Frontal cortex (tissue), 4 donors: Measurements from ENCODE around the gene HP1BP3. TPM values are rescaled to one million over a fixed set of nuclear protein-coding genes. Genes with fewer than 3 reads are reported as not detected.
"Not testable (repeated sequence)": the region's sequence is repeated elsewhere in the genome, so short reads cannot be mapped to it uniquely, and the experiment has no call there.

Experiments
- DNase-seq, 2 donors: peaks; one replicate each; pipeline ENCODE4 v3.0.0; 2012; ENCODE audit warnings: low spot score in 2 of 2
- FAIRE-seq: peaks from 2 replicates; lab custom pipeline; 2012; peaks lifted over from hg19 to GRCh38; lab: Jason Lieb, UNC
- total RNA-seq: library from RNA; depleted of rRNA; stranded (reverse); fragments of >200 nt; gene quantifications from one replicate; pipeline ENCODE4 v1.2.3, GENCODE V29; 2014
- donor health status: control.
- donor health status: control.
- donor health status: control.

HP1BP3 gene
- total RNA-seq, 1 donor from 2014 or later: 423 TPM

DNA sequence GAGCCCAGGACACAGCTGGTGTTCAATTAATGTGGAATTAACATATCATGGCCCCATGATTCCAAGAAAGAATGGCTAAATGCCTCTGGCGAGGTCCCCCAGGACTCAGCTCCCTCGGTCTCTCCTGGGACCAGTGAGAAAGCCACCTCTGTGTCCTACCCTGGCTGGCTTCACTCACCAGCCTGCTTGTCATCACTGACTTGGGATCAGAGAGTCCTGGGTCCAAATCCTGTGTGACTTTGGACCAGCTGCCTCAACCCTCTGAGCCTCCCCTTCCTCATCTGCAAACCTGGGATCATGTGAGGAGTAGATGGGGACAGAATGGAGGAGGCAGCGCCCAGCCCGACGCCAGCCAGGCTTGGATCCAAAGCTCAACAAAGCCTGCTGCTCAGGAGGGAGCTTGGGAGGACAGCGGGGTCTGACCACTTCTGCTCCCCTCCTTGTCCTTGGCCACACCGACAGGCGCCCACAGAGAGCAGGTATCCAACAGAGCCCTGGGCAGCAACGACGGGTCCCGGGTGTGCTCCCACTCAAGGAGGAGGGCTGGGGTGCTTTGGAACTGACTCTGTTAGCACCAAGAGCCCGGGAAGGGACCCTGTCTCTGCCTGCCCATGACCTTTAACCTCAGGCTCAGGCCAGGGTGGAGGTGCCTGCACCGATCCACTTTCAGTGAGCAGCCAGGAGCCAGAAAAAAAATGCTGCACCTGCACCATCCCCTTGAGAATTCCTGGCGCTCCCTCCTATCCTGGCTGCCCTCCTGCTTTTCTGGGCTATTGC is 57.8 kb downstream of the HP1BP3 start:
- FAIRE-seq (no peak), DNase-seq (peak in 1 of 2 donors; percentile 4)

DNA sequence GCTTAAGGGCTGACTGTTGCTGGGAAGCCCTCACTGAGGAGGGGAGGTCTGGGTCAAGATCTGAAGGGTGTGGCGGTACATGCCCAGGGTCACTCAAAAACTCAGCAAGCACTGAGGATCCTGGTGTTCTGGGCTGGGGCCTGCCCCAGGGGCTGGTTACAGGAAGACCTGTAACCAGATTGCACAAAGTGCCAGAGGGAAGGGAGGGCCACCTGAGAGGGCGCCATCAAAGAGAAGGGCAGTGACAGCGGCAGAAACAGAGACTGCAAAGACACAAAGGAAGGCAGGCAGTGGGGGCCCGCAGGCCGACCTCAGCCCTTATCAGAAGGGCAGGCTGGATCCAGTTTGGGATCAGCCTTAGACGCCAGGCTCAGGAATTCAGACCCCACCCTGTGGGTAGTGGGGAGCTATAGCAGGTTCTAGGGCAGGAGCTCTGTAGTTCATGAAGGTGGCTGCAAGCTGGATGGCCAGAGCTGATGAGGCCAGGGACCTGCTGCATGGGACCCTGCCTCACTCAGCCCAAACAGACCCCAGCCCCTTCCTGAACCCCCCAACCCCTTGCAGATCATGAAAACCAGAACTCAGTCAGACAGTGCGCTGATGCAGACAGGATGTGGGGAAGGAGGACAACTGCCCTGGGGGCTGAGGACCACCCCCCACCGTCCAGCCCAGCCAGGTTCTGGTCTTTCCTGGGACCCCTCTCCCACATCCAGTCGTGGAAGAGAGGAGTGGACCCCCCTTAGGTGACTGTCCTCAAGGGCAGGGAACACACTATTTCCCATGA is 58.5 kb downstream of the HP1BP3 start:
- DNase-seq (peak in 1 of 2 donors; percentile 4), FAIRE-seq (no peak)

DNA sequence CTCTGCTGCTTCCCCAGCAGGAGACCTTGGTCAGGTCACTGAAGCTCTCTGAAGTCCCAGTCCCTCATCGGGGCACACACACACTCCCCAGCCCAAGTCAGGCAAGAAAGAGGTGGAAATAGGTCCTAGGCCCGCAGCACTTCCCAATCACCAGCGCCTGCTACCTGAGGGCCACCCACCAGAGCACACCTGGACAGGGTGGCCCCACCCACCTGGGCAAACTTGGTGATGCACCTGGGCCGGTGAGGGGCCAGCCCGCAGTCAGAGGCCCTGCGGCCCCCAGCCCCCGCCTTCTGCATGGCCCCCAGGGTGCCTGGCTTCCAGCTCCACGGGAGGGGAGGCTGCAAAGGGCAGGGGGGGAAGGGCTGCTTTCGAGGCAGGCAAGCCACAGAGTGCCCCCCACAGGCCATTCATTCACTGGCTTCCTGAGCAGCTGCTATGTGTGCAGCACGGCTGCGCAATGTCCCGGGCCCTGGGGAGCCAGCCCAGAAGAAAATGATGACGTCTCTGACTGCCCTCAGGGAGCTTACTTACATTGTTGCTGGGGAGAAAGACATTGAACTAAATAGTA is 59.3 kb downstream of the HP1BP3 start:
- DNase-seq: peak in 1 of 2 donors; percentile 25
- no peak for FAIRE-seq

DNA sequence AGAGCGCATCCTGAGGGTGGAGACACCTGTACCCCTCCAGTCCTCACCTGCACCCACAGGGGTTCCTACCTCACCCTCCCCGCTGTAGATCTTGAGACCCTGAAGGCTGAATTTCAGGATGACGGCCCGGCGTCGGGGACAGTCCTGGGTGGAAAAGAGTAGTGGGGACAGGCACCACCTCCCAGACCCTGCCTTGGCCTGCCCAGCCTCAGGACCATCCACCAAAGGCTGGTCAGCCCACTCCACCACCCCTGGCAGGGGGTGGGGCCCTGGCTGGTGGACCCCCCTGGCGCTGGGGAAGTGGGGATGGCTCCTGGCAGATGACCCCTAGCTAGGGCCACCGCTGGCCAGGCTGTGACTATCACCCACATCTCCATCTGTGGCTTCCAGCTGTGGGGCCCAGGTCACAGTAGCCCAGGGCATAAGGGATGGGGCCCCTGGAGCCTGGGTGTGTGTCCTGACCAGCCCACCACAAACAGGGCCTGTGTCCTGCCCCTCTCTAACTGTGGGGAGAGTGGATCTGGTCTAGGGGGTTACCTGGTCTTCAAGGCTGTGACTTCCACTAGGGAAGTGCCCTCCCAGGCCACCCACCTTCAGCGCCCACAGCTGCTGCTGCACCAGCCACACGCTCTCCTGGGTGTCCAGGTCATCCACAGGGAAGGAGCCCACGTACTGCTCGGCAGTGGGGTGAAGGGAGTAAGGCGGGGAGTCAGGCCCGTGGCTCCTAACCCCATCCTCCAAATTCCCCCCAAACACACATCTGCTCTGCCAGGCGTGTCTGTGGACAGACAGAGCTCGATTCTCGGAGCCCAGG is 60.0 kb downstream of the HP1BP3 start:
- DNase-seq (peak; percentile 5 to 15), FAIRE-seq (no peak)

DNA sequence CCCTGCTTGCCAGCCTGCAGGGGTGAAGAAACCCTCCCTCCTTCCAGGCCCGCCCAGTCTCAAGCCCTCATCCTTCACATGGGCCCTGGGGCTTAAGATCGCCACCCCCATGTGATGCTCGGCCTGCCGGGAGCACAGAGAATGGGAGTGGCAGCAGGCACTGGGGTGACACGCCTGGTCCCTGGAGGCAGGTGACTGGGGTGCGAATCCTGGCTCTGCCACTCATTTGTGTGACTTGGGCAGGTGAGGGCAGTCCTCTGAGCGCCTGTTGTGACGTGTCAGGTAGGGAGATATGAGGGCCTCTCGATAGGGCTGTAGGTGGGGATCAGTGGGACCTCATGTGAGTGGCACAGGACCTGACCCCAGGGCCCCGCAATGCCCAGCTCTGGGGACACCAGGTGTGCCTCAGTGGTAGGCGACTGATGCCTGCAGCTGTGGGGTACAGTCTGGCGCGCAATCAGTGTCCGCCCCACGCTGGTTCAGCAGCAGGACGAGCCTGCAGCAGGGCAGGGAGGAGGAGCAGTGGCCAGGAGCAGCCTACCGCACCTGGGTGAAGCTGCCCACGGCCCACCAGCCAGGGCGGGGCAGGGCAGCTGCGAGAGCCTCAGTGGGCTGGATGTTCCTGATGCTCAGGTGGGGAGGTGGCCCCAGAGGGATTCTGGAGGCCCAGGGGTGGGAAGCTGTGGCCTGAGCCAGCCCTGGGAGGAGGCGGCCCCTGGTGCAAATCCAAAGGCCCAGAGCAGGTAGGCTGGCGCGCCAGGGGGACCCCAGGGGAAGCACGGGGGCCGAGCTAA is 60.8 kb downstream of the HP1BP3 start:
- FAIRE-seq: no peak
- peak; percentile 3 for DNase-seq

DNA sequence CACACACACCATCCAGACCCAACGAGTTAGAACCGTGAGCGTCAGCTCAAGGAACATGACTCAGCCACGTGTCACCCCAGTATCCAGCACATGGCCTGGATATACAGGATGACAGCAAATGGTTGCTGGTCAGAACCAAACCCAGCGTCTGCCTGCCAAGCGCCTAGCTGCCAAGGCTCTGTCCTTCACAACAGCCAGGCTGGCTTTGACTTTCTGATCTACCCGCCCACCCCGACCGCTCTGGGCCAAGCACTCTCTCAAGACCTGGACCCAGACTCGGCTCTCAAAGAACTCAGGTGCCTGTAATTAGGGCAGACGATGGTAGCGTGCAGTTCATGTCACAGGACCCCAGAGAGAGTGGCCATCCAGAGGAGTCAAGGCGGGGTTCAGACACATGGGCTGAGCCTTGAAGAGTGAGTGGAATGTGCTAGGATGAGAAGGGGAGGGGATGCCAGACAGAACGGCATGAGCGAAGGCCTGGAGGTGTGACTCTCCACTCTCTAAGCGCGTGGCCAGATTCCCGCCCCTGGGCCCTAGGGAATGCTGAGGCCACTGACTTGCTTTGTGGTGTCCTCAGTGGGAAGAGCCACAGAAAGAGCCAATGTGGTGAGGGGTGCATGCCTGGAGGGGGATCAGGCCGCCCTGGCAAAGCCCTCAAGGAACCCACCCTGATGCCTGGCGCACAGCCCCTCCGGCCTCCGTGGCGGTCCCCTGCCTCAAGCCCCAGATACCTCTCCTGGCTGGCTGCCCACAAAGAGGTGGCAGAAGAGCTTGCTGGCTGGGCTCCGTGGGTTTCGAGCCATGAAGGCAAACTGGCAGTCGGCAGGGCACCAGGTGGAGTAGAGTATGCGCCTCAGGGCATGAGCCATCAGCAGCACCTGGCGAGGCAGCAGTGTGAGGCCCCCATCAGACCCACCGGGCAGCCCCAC is 61.7 kb downstream of the HP1BP3 start:
- FAIRE-seq: no peak
- peak; percentile 4 to 12 for DNase-seq

DNA sequence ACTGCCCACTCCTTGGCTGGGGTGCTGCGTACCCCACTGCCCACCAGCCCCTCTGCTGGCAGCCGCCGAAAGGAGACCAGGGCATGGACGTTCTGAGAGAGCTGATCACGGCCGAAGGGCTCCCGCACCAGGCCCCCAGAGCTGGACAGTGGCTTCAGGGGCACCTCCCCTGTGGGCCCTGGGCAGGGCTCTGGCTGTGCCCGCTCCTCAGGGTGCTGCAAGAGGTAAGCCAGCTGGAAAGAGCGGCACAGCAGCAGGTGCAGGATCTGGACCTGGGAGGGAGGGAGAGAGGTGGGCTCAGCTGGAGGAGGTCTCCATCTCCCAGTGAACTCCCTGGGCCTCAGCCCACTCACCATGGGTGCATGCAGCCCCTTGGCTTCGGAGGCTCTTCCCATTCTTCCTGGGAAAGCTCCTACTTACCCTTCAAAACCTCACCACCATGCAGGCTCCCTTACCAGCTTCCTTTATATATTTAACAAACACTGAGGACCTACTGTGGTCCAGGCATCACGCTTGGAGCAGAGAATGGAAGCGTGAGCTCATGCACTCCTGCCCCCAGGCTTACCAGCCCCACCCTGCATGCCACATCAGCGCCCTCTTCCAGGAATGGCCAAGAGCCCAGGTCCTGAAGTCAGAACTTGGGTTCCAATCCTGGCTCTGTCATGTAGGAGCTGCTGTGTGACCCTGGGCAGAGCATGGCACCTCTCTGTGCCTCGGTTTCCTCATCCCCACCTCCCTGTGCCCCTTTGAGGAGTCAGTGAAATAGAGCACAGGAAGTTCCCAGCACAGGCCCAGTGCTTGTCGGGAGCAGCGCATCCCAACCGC is 62.5 kb downstream of the HP1BP3 start:
- DNase-seq: no peak
- no peak for FAIRE-seq

DNA sequence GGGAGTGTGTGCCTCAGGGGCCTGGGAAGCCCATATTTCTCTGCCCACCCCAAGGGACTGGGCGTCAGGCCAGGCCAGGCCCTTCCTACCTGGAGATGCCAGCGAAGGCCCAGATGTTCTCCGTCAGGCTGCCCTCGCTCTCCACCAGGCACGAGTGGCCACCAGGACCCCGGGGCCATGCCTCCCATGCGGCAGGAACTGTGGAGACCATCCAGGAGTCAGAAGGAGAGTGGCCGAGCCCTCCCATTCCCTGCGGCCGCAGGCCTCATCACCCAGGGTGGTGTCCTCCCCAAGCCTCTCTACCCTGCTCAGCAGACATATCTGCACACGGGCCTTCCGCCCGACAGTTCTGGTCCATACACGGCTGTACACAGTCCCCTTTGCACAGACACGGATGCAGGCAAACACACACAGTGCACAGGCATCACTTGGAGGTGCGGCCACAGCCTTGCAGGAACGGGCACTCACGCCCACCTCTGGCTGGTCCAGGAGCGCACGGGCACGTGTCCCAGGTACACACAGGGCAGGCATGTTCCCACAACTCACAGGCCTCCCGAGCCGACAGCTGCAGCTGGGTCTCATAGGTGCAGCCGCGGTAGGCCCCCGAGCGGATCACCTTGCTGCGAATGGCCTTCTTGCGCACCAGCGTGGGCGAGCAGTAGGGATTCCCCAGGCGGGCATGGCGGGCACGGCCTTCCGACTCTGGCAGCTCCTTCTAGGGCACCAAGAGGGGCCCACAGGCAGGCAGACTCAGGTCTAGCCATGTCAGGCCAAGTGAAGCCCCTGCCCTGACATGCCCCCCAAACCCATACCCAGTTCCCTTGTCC is 63.4 kb downstream of the HP1BP3 start:
- no peak for FAIRE-seq
- DNase-seq: no peak

DNA sequence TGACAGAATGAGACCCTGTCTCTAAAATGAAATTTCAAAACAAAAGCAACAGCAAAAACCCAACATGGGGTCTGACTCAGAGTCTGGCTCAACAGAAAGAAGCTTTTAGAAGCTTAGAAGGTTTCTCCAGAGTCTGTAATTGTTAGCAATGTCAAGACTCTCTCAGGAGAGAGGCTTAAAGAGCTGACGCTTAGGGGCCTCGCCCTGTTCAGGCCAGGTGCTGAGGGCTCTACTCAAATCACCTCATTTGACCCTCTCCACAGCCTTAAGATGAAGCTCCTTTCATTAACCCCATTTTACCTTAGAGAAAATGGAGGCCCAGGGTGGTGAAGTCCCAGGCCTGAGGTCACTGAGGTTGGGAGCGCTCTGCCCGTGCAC is 64.0 kb downstream of the HP1BP3 start:
- FAIRE-seq: no peak

DNA sequence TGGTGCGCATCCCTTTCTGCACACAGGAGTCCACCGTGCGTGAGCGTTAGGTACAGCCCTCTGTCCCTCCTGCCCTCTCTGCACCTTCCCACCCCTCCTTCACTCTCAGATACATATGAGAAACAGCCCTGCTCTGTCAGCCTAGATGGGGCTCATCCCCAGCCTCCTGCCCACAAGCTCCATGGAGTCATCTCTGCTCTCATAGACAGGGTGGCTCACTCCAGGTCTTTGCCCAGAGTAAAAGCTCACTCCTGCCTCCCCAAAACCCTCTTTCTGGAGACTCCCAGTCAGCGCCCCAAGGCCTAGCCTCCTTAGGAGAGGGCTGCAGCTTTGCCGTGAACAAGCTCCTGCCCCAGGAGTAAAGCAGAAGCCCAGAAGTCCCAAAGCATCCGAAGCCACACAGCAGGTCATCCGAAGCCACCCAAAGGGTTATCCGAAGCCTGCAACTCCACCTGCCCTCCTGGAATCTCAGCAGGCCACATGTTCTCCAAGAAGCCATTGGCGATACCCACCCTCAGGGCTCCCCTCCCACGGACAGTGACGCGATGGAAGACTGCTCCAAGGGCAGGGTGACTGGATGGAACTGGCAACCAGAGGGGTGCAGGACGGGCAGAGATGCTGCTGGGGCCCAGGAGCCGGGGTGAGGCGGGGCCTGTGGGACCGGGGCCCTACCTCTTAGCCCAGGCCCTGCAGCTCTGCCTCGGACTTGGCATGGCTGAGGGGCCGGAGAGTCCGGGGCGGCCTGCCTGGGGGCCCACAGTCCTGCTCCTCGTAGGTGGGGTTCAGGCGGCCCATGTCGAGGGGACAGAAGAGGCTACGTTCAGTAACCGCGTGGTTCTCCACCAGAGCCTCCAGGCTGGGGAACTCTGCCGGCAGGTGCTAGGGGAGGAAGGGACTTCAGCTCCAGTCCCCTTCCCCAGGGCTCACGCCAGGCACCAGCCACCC is 65.7 kb downstream of the HP1BP3 start:
- FAIRE-seq: no peak
- DNase-seq: no peak

More for the DNA sequence above, 64.0 kb downstream of the HP1BP3 start:
- no peak for DNase-seq

DNA sequence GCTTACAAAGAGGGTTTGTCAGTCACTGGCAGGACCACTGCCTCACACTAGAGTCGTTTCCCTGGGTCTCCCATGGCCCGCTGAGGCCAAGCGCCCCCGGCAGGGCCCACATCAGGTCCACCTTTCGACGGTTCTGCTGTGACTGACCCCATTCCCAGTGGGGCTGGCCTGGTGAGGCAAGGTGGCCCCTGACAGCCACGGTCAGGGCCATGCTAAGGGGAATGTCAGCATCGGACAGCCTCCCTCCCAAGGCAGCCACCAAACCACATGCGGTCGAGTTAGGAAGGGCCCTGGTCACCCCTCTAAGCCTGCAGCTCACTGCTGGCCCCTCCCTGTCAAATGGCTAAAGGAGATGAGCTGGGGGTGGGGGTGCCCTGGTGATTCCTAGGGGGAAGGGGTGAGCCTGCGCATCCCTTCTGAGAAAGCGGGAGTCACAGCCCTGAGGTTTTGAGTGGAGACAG is 66.4 kb downstream of the HP1BP3 start:
- DNase-seq: no peak

DNA sequence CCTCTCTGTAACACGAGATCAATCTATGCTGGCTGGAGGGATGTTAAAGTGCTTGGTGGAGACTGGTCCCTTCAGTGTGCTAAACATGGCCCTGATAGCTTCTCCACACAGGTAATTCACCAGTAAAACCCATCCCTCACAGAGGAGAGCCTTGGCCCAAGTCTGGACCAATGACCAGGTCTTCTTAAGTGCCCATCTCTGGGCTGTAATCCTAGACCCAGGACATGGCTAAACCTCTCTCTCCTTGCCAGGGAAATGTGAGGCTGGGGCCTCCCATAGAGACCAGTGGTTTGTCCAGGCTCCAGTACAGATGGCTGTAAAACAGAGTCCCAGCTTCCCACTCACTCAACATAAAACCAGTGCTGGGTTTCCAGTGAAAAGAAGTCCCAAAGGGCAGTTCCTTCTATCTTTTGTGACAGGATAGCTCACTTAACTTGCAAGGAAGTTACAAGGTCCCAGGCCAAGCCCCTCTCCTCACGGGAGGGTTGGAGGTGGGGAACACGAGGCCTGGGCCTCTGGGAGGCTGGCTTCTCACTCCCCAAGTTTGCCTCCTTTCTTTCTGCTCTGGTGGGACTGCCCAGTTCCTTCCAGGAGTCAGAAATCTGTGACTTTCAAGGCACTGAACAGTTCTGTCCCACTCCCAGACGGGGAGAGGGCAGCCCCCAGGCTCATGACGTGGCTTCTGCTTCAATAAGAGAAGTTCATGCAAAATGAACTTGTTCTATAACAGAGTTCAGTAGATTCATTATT is 67.1 kb downstream of the HP1BP3 start:
- FAIRE-seq (no peak), DNase-seq (no peak)

More for the DNA sequence above, 66.4 kb downstream of the HP1BP3 start:
- FAIRE-seq: no peak

DNA sequence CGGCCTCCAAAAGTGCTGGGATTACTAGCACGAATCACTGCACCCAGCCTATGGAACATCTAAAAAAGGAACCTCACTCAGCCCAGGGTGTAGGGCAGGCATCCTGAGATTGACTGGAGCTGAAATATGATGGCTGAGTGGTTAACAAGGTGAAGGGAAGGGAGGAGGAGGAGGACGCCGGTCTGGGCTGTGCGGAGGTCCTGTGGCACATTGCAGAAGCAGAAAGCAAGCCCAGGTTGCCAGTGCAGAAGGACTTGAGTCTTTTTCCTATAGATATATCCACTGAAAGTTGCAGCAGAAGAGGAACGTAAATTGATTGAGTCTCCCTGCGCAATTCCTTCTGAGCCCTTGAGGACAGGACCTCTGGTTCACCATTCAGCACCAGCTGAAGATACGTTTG is 67.8 kb downstream of the HP1BP3 start:
- no peak for FAIRE-seq
- no peak for DNase-seq

DNA sequence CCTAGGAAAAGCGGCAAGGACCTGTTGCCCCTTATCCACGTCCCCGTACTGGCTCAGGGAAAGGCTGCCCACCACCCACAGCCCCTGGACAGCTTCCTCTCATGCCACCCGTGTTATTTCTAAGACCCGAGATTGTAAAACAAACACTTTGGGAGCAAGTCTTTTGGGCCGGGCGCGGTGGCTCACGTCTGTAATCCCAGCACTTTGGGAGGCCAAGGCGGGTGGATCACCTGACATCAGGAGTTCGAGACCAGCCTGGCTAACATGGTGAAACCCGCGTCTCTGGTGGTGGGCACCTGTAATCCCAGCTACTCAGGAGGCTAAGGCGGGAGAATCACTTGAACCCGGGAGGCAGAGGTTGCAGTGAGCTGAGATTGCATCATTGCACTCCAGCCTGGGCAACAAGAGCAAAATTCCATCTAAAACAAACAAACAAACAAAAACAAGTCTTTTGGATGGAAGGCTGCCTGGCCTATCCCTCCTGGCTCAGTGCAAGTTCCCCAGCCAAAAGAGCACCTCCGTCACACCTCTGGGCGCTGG is 68.7 kb downstream of the HP1BP3 start:
- FAIRE-seq, DNase-seq: not testable (repeated sequence)
